PC-3 (cell line): ENCODE data around the gene CAMK4.

Experiments used
- CTCF ChIP-seq: fragments of 300-600 bp; sonication (generic); conservative IDR thresholded peaks from 2 replicates; pipeline ENCODE4 v1.5.1; 2017; ENCODE audit warnings: antibody characterized with exemption, low read depth, mild to moderate bottlenecking, low read length
- EZH2 ChIP-seq: fragments of 300-600 bp; sonication (generic); IDR thresholded peaks from one replicate; pipeline ENCODE4 v1.6.1; 2017; ENCODE audit warnings: antibody characterized with exemption, mild to moderate bottlenecking, low read length; ENCODE audit not compliant: unreplicated experiment

- no peak for TF ChIP-seq EZH2
- TF ChIP-seq CTCF = no peak
Observed at GRCh38 chr5:111280282-111280951, 56.2 kb downstream of the CAMK4 start.
